GM13976 (cell line): ENCODE measurements around the gene RNF130.

Source experiments
- DNase-seq: peaks from one replicate; pipeline ENCODE4 v3.0.0; 2012; ENCODE audit warnings: low spot score
- in situ Hi-C: fragments of 300-500 bp; cut with MboI; formaldehyde crosslinking; loops from one replicate; pipeline ENCODE4 v1.12.0; 2022; ENCODE audit warnings: low sequenced_read_pairs, mixed read lengths, inconsistent platforms; ENCODE audit not compliant: unreplicated experiment
- TF ChIP-seq, protein P1 (sequence below): IDR thresholded peaks from 2 replicates; pipeline ENCODE4 v1.5.1; 2012; ENCODE audit warnings: borderline replicate concordance, mild to moderate bottlenecking; ENCODE audit not compliant: insufficient read depth; ENCODE audit errors: extremely low read depth, missing control alignments, control extremely low read depth

Gene RNF130

GRCh38 chr5:180112181-180112861, 40.8 kb upstream of the RNF130 start:
- in situ Hi-C loops, result no loop called here
- TF ChIP-seq, protein P1, sequence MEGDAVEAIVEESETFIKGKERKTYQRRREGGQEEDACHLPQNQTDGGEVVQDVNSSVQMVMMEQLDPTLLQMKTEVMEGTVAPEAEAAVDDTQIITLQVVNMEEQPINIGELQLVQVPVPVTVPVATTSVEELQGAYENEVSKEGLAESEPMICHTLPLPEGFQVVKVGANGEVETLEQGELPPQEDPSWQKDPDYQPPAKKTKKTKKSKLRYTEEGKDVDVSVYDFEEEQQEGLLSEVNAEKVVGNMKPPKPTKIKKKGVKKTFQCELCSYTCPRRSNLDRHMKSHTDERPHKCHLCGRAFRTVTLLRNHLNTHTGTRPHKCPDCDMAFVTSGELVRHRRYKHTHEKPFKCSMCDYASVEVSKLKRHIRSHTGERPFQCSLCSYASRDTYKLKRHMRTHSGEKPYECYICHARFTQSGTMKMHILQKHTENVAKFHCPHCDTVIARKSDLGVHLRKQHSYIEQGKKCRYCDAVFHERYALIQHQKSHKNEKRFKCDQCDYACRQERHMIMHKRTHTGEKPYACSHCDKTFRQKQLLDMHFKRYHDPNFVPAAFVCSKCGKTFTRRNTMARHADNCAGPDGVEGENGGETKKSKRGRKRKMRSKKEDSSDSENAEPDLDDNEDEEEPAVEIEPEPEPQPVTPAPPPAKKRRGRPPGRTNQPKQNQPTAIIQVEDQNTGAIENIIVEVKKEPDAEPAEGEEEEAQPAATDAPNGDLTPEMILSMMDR, result no peak

DNA sequence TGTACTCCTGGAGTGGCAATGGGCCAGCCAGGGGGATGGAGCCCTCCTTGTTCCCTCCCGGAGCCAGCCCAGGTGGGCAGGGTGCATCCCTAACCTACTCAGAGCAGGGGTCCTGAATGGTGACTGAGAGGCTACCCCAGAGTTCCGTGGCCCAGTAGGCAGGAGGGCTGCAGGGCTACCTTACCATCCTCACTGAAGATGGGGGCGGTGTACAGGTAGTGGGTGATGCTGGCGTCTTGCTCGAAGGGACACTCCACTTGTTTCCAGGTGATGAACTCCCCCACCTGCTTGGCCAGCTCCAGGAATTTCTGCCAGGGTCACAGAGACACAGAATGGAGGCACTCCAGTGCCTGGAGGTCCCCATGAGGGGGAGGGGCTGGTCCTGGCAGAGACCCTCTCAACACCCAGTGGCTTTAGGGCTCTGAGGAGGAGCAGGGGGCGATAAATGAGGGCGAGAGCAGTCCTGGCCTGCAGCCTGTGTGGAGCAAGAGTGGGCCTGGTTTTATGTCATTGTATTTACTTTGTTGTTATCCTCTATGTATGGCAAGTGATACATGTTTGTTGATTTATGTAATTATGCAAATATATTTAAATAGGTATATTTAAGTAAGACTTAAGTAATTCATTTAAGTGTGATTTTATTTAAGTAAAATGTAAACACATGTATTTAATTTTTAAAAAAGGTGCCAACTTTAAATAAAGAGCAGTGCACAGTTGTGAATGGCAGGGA, 39.9 kb upstream of the RNF130 start:
- TF ChIP-seq, protein P1, result no peak
- in situ Hi-C loops, result no loop called here
- no peak for DNase-seq

More at GRCh38 chr5:180112181-180112861, 40.8 kb upstream of the RNF130 start:
- DNase-seq, result no peak

DNA sequence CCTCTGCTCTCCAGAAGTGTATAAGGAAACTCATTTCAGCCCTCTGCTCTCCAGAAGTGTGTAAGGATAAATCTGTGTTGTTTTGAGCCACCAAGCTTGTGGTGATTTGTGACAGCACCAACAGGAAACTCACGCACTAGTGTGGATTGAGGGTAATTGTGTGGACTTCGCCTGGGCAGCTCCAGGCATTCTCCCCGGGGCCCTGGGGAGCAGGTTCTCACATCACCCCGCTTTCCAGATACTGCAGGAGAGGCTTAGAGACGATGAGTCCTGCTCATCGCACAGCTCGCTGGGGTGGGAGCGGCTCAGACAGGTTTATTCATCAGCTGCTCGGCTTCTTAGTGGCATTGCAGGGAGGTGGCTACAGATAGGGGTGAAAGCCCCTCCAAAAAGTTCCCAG, 38.4 kb upstream of the RNF130 start:
- in situ Hi-C loops, result no loop called here
- TF ChIP-seq, protein P1, result no peak
- peak; percentile 9 for DNase-seq

DNA sequence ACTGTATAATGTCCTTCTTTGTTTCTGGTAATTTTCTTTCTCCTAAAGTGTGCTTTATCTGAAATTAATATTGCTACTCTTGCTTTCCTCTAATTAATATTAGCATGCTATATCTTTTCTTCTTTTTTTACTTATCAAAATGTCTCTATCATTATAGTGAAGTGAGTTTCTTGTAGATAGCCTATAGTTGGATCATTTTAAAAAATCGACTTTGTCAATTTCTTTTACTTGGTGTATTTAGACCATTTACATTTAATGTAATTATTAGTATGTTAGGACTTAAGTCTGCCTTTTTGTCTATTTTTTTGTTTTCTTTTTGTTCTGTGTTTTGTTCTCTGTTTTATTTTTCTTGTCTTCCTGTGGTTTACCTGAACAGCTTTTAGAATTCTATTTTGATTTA, 35.4 kb upstream of the RNF130 start:
- no peak for DNase-seq
- TF ChIP-seq, protein P1, result no peak
- in situ Hi-C loops, result no loop called here

DNA sequence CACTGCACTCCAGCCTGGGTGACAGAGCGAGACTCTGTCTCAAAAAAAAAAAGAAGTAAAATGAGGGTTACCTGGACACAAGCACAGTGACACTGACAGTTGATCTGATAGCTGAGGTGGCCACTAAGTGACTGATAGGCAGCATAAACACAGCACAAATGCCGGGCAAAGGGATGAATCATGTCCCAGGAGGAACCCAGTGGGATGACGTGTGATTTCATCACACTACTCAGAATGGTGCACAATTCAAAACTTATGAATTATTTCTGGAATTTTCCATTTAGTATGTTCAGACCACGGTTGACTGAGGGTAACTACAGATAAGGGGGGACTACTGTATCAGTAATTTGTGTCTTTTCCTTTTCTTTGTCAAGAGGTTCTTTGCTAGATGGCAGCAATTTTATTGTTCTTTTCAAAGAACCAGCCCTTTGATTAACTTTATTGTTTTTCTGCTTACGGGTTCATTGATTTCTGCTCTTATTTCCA, 34.3 kb upstream of the RNF130 start:
- in situ Hi-C loops, result no loop called here
- DNase-seq, result no peak
- TF ChIP-seq, protein P1, result no peak

DNA sequence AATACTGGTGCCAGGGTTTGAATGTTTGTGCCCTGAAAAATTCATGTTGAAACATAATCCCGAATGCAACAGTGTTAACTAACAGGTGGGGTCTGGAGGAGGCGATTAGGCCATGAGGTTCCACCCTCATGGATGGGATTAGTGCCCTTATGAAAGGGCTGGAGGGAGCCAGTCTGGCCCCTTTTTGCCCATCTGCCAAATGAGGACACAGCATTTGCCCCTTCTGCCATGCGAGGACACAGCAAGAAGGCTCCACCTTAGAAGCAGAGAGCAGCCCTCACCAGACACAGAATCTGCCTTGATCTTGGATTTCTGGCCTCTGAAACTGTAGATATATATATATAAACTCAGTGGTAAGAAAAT, 32.6 kb upstream of the RNF130 start:
- in situ Hi-C loops, result no loop called here
- no peak for DNase-seq
- TF ChIP-seq, protein P1, result no peak
